Hepatocyte (in vitro differentiated cells): ENCODE data around the gene PITPNC1. TPM values are rescaled to one million over a fixed set of nuclear protein-coding genes. Genes with fewer than 3 reads are reported as not detected.

Experiments
- DNase-seq: peaks from one replicate; pipeline ENCODE4 v3.0.0-alpha.2; 2016; ENCODE audit warnings: low spot score
- H2AFZ ChIP-seq: fragments of 200-600 bp; sonication (generic); 2 replicates; pipeline ENCODE4 v1.6.0; 2016; ENCODE audit warnings: antibody characterized with exemption, mild to moderate bottlenecking
- H3K27ac ChIP-seq: fragments of 200-600 bp; sonication (generic); 2 replicates; pipeline ENCODE4 v1.5.1; 2016; ENCODE audit warnings: mild to moderate bottlenecking
- H3K27me3 ChIP-seq: fragments of 200-600 bp; sonication (generic); 2 replicates; pipeline ENCODE4 v1.6.1; 2016
- H3K36me3 ChIP-seq: fragments of 200-600 bp; sonication (generic); replicated peaks from 2 replicates; pipeline ENCODE4 v1.5.1; 2016; ENCODE audit warnings: low read depth; ENCODE audit not compliant: insufficient read depth
- H3K4me1 ChIP-seq: fragments of 200-600 bp; sonication (generic); 2 replicates; pipeline ENCODE4 v1.5.1; 2016; ENCODE audit warnings: mild to moderate bottlenecking, moderate library complexity; ENCODE audit not compliant: insufficient read depth
- H3K4me2 ChIP-seq: fragments of 200-600 bp; sonication (generic); 2 replicates; pipeline ENCODE4 v1.6.0; 2016
- H3K4me3 ChIP-seq: fragments of 200-600 bp; sonication (generic); 2 replicates; pipeline ENCODE4 v1.5.1; 2016; ENCODE audit warnings: mild to moderate bottlenecking
- H3K79me2 ChIP-seq: fragments of 200-600 bp; sonication (generic); 2 replicates; pipeline ENCODE4 v1.6.0; 2017; ENCODE audit warnings: mild to moderate bottlenecking
- H3K9me2 ChIP-seq: fragments of 200-600 bp; sonication (generic); replicated peaks from 2 replicates; pipeline ENCODE4 v1.6.0; 2017; ENCODE audit warnings: mild to moderate bottlenecking; ENCODE audit not compliant: insufficient read depth
- H3K9me3 ChIP-seq: fragments of 200-600 bp; sonication (generic); 2 replicates; pipeline ENCODE4 v1.5.1; 2016; ENCODE audit warnings: low read depth, mild to moderate bottlenecking
- H4K20me1 ChIP-seq: fragments of 200-600 bp; sonication (generic); 2 replicates; pipeline ENCODE4 v1.6.0; 2016; ENCODE audit warnings: mild to moderate bottlenecking; ENCODE audit not compliant: insufficient read depth, poor library complexity, severe bottlenecking
- EZH2 ChIP-seq: fragments of 200-600 bp; sonication (generic); IDR thresholded peaks from 2 replicates; pipeline ENCODE4 v1.6.1; 2016; ENCODE audit warnings: antibody characterized with exemption, mild to moderate bottlenecking, borderline replicate concordance
- EZH2phosphoT487 ChIP-seq: fragments of 200-600 bp; sonication (generic); IDR thresholded peaks from one replicate; pipeline ENCODE4 v1.6.1; 2018; ENCODE audit warnings: antibody characterized with exemption, mild to moderate bottlenecking, low read depth, moderate library complexity; ENCODE audit not compliant: unreplicated experiment, severe bottlenecking
- WGBS: methylation state at CpG from one replicate; pipeline ENCODE4 v1.1.6; 2016; ENCODE audit warnings: low lambda C conversion rate; ENCODE audit errors: missing lambda C conversion rate; 5-methylcytosine and 5-hydroxymethylcytosine counted together
- polyA plus RNA-seq: library from polyadenylated mRNA; unstranded; fragments of >200 nt; fragmentation: Nextera tagmentation; extraction: Ambion mirVana; gene quantifications from 2 replicates; pipeline ENCODE4 v1.2.1, GENCODE V29; 2016
- total RNA-seq: library from RNA; depleted of rRNA; stranded (reverse); fragments of >200 nt; gene quantifications from 2 replicates; pipeline ENCODE4 v1.2.3, GENCODE V29; 2014
- TF ChIP-seq, protein P1 (sequence below): fragments of 200-600 bp; sonication (generic); IDR thresholded peaks from 2 replicates; pipeline ENCODE4 v1.5.1; 2016; ENCODE audit warnings: antibody characterized with exemption, mild to moderate bottlenecking; ENCODE audit not compliant: poor library complexity

The PITPNC1 gene
- total and polyA plus RNA-seq, 2 experiments from 2014 or later, result 4.6 to 8.1 TPM

DNA sequence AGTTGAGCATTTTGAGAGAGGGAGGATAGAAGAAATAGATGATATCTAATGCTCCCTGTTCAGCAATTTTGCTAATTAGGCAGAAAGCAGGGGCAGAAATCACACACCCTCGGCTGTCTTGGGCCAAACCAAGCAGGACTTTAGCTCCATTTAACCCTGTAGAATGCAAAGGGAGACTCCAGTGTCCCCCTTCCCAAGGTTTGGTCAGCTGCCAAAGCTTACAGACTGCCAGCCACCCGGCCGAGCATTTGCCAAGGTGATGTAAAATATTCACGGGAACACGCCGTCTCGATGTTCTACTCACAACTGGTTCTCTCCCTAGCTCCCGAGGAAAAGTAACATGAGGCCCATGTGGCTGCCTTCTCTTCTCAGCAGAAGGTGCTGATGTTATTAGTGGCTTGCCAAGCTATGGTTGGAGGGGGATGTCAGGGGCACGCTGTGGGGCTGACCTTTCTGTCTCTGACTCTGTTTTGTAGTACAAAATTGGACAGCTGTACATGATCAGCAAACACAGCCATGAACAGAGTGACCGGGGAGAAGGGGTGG, 155.3 kb downstream of the PITPNC1 start:
- no peak overlapping the region for H2AFZ ChIP-seq
- TF ChIP-seq, protein P1, sequence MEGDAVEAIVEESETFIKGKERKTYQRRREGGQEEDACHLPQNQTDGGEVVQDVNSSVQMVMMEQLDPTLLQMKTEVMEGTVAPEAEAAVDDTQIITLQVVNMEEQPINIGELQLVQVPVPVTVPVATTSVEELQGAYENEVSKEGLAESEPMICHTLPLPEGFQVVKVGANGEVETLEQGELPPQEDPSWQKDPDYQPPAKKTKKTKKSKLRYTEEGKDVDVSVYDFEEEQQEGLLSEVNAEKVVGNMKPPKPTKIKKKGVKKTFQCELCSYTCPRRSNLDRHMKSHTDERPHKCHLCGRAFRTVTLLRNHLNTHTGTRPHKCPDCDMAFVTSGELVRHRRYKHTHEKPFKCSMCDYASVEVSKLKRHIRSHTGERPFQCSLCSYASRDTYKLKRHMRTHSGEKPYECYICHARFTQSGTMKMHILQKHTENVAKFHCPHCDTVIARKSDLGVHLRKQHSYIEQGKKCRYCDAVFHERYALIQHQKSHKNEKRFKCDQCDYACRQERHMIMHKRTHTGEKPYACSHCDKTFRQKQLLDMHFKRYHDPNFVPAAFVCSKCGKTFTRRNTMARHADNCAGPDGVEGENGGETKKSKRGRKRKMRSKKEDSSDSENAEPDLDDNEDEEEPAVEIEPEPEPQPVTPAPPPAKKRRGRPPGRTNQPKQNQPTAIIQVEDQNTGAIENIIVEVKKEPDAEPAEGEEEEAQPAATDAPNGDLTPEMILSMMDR, result no peak
- TF ChIP-seq EZH2 (no peak), EZH2phosphoT487 (no peak)
- peaks cover 3% of the 10 kb centered on the region for H3K4me1 ChIP-seq
- H3K36me3 ChIP-seq, result no peaks in the 10 kb centered on the region
- DNase-seq, result no peak
- H3K27ac ChIP-seq, result no peak overlapping the region
- no peaks in the 10 kb centered on the region for H3K79me2 ChIP-seq
- H3K9me2 ChIP-seq, result no peaks in the 10 kb centered on the region
- H3K4me2 ChIP-seq, result no peak overlapping the region
- WGBS, result 77% methylated on average over 10 of the region's 10 CpGs
- H3K9me3 ChIP-seq, result no peaks in the 10 kb centered on the region
- H4K20me1 ChIP-seq, result no peaks in the 10 kb centered on the region
- no peaks in the 10 kb centered on the region for H3K27me3 ChIP-seq
- no peak overlapping the region for H3K4me3 ChIP-seq

GRCh38 chr17:67534941-67535340, 157.9 kb downstream of the PITPNC1 start:
- TF ChIP-seq, protein P1, result no peak
- TF ChIP-seq EZH2, result no peak
- TF ChIP-seq EZH2phosphoT487, result no peak
- H3K27ac ChIP-seq, result no peak overlapping the region
- no peak overlapping the region for H3K4me3 ChIP-seq

GRCh38 chr17:67542219-67543114, 165.4 kb downstream of the PITPNC1 start:
- no peak for DNase-seq
- Histone ChIP-seq H2AFZ (no peak overlapping the region), H3K4me3 (no peak overlapping the region), H3K79me2 (no peaks in the 10 kb centered on the region), H3K27ac (no peak overlapping the region), H3K4me2 (no peak overlapping the region), H3K4me1 (peaks cover 5% of the 10 kb centered on the region), H3K9me2 (no peaks in the 10 kb centered on the region), H3K9me3 (no peaks in the 10 kb centered on the region), H3K27me3 (no peaks in the 10 kb centered on the region), H3K36me3 (no peaks in the 10 kb centered on the region), H4K20me1 (no peaks in the 10 kb centered on the region)
- 75% methylated on average over 11 of the region's 11 CpGs for WGBS
- TF ChIP-seq EZH2 (no peak), EZH2phosphoT487 (no peak)
- TF ChIP-seq, protein P1, result no peak

More at GRCh38 chr17:67534941-67535340, 157.9 kb downstream of the PITPNC1 start:
- H4K20me1 ChIP-seq, result no peaks in the 10 kb centered on the region
- no peaks in the 10 kb centered on the region for H3K36me3 ChIP-seq
- no peak overlapping the region for H3K4me2 ChIP-seq
- DNase-seq, result no peak
- H3K9me3 ChIP-seq, result no peaks in the 10 kb centered on the region
- 80% methylated on average over 3 of the region's 3 CpGs for WGBS
- no peak overlapping the region for H2AFZ ChIP-seq
- H3K27me3 ChIP-seq, result no peaks in the 10 kb centered on the region
- no peaks in the 10 kb centered on the region for H3K4me1 ChIP-seq
- no peaks in the 10 kb centered on the region for H3K9me2 ChIP-seq
- H3K79me2 ChIP-seq, result no peaks in the 10 kb centered on the region
